K562 (cell line): ENCODE results near the gene ITGAL. TPM values are rescaled to one million over a fixed set of nuclear protein-coding genes. Genes with fewer than 3 reads are reported as not detected.

Experiments used
- ATAC-seq: fragments of 200-7000 bp; cut with Tn5 transposase; 3 replicates; pipeline ENCODE4 v1.9.1; 2020; ENCODE audit warnings: moderate library complexity
- BruUV-seq: library from RNA; stranded (reverse); fragments of 400-500 nt; replicated peaks from 2 replicates; lab custom pipeline; 2021; lab: Mats Ljungman, UMichigan
- CTCF ChIA-PET: fragments of 300-600 bp; formaldehyde crosslinking; extraction: SDS; loops from one replicate; lab custom pipeline; 2021; ENCODE audit warnings: low intra/inter-chr PET ratio; lab: Yijun Ruan, JAX
- POLR2A ChIA-PET: fragments of 300-600, 350-650 bp; sonication (Branson Sonifier 250); formaldehyde crosslinking; extraction: SDS; loops from one replicate; lab custom pipeline; 2021; ENCODE audit warnings: antibody characterized with exemption, inconsistent platforms; lab: Yijun Ruan, JAX
- DNase-seq, 4 experiments: peaks; one replicate each; pipeline versions ENCODE4 v3.0.0 to v3.0.0-alpha.2; 2011 to 2018; ENCODE audit warnings: low spot score in 3 of 4, mixed read lengths in 3 of 4; ENCODE audit errors: extremely low read depth in 1 of 4
- FAIRE-seq: peaks from 2 replicates; lab custom pipeline; 2011; peaks lifted over from hg19 to GRCh38; lab: Jason Lieb, UNC
- H2AFZ ChIP-seq: 2 replicates; pipeline ENCODE4 v1.6.0; 2011; ENCODE audit warnings: low read depth, low read length, control low read depth, inconsistent platforms
- H3K27ac ChIP-seq: fragments of 200-600 bp; 3 replicates; pipeline ENCODE4 v1.8.0; 2011; ENCODE audit warnings: low read depth, mild to moderate bottlenecking, control low read depth, inconsistent platforms, low read length, moderate library complexity, mixed read lengths; ENCODE audit errors: extremely low read depth
- H3K27me3 ChIP-seq, 2 experiments: fragments of 300-600 bp in 1 of 2; 2 replicates in 1 of 2; 3 replicates in 1 of 2; pipeline versions ENCODE4 v1.6.0 to v1.8.0; 2011; ENCODE audit warnings: inconsistent platforms in 2 of 2, low read length in 2 of 2, mild to moderate bottlenecking in 1 of 2, mixed read lengths in 1 of 2, moderate library complexity in 1 of 2; ENCODE audit not compliant: control insufficient read depth in 2 of 2, insufficient read depth in 2 of 2
- H3K36me3 ChIP-seq: fragments of 300-600 bp; 3 replicates; pipeline ENCODE4 v1.8.0; 2011; ENCODE audit warnings: mild to moderate bottlenecking, low read length, inconsistent platforms; ENCODE audit not compliant: control insufficient read depth, insufficient read depth
- H3K4me1 ChIP-seq, 2 experiments: fragments of 200-600 bp in 1 of 2; replicated peaks in 1 of 2; 2 replicates in 1 of 2; 3 replicates in 1 of 2; pipeline versions ENCODE4 v1.5.1 to v1.8.0; 2011; ENCODE audit warnings: inconsistent platforms in 2 of 2, low read length in 2 of 2, mild to moderate bottlenecking in 1 of 2, mixed read lengths in 1 of 2, moderate library complexity in 1 of 2; ENCODE audit not compliant: control insufficient read depth in 2 of 2, insufficient read depth in 2 of 2
- H3K4me2 ChIP-seq: 2 replicates; pipeline ENCODE4 v1.6.1; 2011; ENCODE audit warnings: low read length, control low read depth, inconsistent platforms, mixed read lengths; ENCODE audit not compliant: insufficient read depth
- H3K4me3 ChIP-seq: fragments of 200-600 bp; sonication (generic), shearing (Covaris generic); 2 replicates; pipeline ENCODE4 v1.5.1; 2016; ENCODE audit warnings: control low read depth, inconsistent platforms
- H3K79me2 ChIP-seq: fragments of 200-600 bp; 3 replicates; pipeline ENCODE4 v1.8.0; 2011; ENCODE audit warnings: low read length, inconsistent platforms; ENCODE audit not compliant: control insufficient read depth, insufficient read depth
- H3K9ac ChIP-seq, 2 experiments: 2 replicates each; pipeline versions ENCODE4 v1.6.0 to v1.6.1; 2011; ENCODE audit warnings: low read depth in 2 of 2, low read length in 2 of 2, control low read depth in 1 of 2, inconsistent platforms in 1 of 2, mild to moderate bottlenecking in 1 of 2, mixed read lengths in 1 of 2; ENCODE audit not compliant: insufficient read depth in 1 of 2
- H3K9me1 ChIP-seq: one replicate; pipeline ENCODE4 v1.6.0; 2011; ENCODE audit warnings: inconsistent platforms, mild to moderate bottlenecking, low read length, moderate library complexity; ENCODE audit not compliant: control insufficient read depth, insufficient read depth
- H3K9me3 ChIP-seq: replicated peaks from 2 replicates; pipeline ENCODE4 v1.5.1; 2011; ENCODE audit warnings: low read depth, low read length, inconsistent platforms; ENCODE audit not compliant: control insufficient read depth, insufficient read depth
- H4K20me1 ChIP-seq: replicated peaks from 2 replicates; pipeline ENCODE4 v1.6.1; 2011; ENCODE audit warnings: low read length, inconsistent platforms, mixed read lengths; ENCODE audit not compliant: control insufficient read depth, insufficient read depth
- FIP1L1 ChIP-seq: fragments of 200-400 bp; formaldehyde crosslinking; IDR thresholded peaks from 2 replicates; pipeline ENCODE4 v1.6.1; 2018; ENCODE audit warnings: mild to moderate bottlenecking, low read depth, low read length; ENCODE audit not compliant: poor library complexity, severe bottlenecking
- POLR2G ChIP-seq: fragments of 200-400 bp; formaldehyde crosslinking; IDR thresholded peaks from 2 replicates; pipeline ENCODE4 v1.6.1; 2017; ENCODE audit warnings: low read depth, mild to moderate bottlenecking, antibody characterized with exemption, low read length, moderate library complexity
- RBFOX2 ChIP-seq: fragments of 200-400 bp; formaldehyde crosslinking; IDR thresholded peaks from 2 replicates; pipeline ENCODE4 v1.6.1; 2017; ENCODE audit warnings: low read depth, mild to moderate bottlenecking, low read length, moderate library complexity
- TEAD2 ChIP-seq: fragments of 450-650 bp; IDR thresholded peaks from 2 replicates; pipeline ENCODE4 v1.6.1; 2016; ENCODE audit warnings: missing genetic modification characterization, control low read depth, missing compliant biosample characterization
- ZFX ChIP-seq: sonication (generic); formaldehyde crosslinking; IDR thresholded peaks from 2 replicates; pipeline ENCODE4 v1.8.0; 2022; ENCODE audit warnings: mild to moderate bottlenecking, missing genetic modification reagents, moderate library complexity
- WGBS: fragments of 100-300 bp; shearing (Covaris generic); methylation state at CpG from one replicate; pipeline ENCODE4 v1.1.6; 2016; ENCODE audit warnings: low coverage, mixed read lengths; ENCODE audit not compliant: insufficient coverage; ENCODE audit errors: missing lambda C conversion rate; 5-methylcytosine and 5-hydroxymethylcytosine counted together
- in situ Hi-C: fragments of 300-500 bp; cut with MboI; formaldehyde crosslinking; loops from 4 replicates; pipeline ENCODE4 v1.15.0; 2018; ENCODE audit warnings: inconsistent platforms, mixed read lengths
- intact Hi-C: fragments of 100-400 bp; cut with micrococcal nuclease; formaldehyde crosslinking; loops from 2 replicates; pipeline ENCODE4 v1.14.2; 2022
- polyA plus RNA-seq, 8 experiments: library from polyadenylated mRNA; depleted of rRNA in 4 of 8; stranded (reverse) in 5 of 8; unstranded in 3 of 8; fragments of >200 nt; fragmentation: Nextera tagmentation in 2 of 8; fragmentation: Illumina TruSeq in 1 of 8; extraction: Ambion mirVana in 2 of 8; extraction: Trizol in 1 of 8; gene quantifications; 2 replicates each; pipeline versions ENCODE4 v1.2.1 to v1.2.3, GENCODE V29; 2011 to 2014; ENCODE audit warnings: inconsistent platforms in 1 of 8, missing spikeins in 1 of 8
- total RNA-seq, 7 experiments: library from RNA; depleted of rRNA in 6 of 7; stranded (reverse); fragments of >200 nt in 6 of 7; fragmentation: Illumina TruSeq in 2 of 7; extraction: Trizol in 2 of 7; gene quantifications; 2 replicates each; pipeline versions ENCODE4 v1.2.1 to v1.2.3, GENCODE V29; 2011 to 2021; ENCODE audit warnings: low replicate concordance in 1 of 7
- TF ChIP-seq, protein P1 (sequence below): sonication (generic); formaldehyde crosslinking; IDR thresholded peaks from 2 replicates; pipeline ENCODE4 v1.8.1; 2023; ENCODE audit warnings: mild to moderate bottlenecking, missing genetic modification reagents
- TF ChIP-seq, protein P2 (sequence below): sonication (generic); formaldehyde crosslinking; IDR thresholded peaks from 2 replicates; pipeline ENCODE4 v1.5.0; 2020; ENCODE audit warnings: missing genetic modification reagents

The ITGAL gene
- total and polyA plus RNA-seq, 9 of the 15 experiments (the other 6 are each of a cell fraction or from before 2014, with no cell fraction given) = 0.01 to 0.53 TPM; not detected in 7

DNA sequence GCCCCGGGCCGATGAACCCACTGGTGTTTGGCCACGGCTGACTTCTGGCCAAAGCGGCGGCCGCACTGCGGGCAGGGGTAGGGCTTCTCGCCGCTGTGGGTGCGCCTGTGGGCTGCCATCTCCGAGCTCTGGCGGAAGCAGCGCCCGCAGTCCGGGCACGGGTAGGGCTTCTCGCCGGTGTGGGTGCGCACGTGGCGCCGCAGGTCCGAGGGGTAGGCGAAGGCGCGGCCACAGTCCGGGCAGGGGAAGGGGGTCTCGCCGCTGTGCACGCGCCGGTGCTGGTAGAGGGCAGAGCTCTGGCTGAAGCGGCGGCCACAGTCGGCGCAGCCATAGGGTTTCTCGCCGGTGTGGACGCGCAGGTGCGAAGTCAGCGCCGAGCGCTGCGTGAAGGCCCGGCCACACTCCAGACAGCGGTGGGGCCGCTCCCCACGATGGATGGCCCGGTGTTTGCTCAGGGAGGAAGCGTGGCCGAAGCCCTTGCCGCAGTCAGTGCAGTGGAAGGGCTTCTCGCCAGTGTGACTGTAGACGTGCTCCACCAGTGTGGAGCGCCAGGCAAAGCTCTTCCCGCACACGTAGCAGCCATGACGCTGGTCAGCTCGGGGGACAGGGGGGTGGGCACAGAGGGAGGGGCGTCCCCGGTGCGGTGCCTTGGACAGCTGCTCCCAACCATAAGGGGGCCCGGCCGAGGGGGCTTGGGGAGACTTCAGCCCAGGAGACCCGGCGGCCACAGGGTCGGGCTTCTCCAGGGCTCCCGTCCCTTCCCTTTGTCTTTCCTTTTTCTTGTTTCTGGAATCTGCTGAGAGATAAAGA, 83.0 kb downstream of the ITGAL start:
- POLR2A ChIA-PET = interaction anchor here (1.4 to 4.9 kb wide), 2 partner anchors 14 to 28 kb away, joined by 5 to 20 read pairs; no protein-coding TSS in a partner anchor
- BruUV-seq = no TSS peak
- Histone ChIP-seq H3K9me1 (no peaks in the 10 kb centered on the region), H3K4me2 (no peak overlapping the region), H3K27me3 (no peaks in the 10 kb centered on the region), H3K4me1 (peaks cover 27 to 58% of the 10 kb centered on the region in 2 experiments; a peak in 4 of 5 replicates), H3K4me3 (no peak overlapping the region), H3K9me3 (no peaks in the 10 kb centered on the region; the same call in 1 of the 2 replicates), H2AFZ (no peak overlapping the region), H3K79me2 (peaks cover 30% of the 10 kb centered on the region), H4K20me1 (no peaks in the 10 kb centered on the region; the same call in 1 of the 2 replicates), H3K9ac (no peak overlapping the region), H3K27ac (no peak overlapping the region), H3K36me3 (peaks cover 28% of the 10 kb centered on the region; the same call in 2 of the 3 replicates)
- TF ChIP-seq, protein P1, sequence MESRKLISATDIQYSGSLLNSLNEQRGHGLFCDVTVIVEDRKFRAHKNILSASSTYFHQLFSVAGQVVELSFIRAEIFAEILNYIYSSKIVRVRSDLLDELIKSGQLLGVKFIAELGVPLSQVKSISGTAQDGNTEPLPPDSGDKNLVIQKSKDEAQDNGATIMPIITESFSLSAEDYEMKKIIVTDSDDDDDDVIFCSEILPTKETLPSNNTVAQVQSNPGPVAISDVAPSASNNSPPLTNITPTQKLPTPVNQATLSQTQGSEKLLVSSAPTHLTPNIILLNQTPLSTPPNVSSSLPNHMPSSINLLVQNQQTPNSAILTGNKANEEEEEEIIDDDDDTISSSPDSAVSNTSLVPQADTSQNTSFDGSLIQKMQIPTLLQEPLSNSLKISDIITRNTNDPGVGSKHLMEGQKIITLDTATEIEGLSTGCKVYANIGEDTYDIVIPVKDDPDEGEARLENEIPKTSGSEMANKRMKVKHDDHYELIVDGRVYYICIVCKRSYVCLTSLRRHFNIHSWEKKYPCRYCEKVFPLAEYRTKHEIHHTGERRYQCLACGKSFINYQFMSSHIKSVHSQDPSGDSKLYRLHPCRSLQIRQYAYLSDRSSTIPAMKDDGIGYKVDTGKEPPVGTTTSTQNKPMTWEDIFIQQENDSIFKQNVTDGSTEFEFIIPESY (CRISPR knock-in tag) = 0 out of 2 replicates have a peak, but pooled peaks have one; percentile 38
- TF ChIP-seq POLR2G (peak; percentile 59; the same call in 1 of the 2 replicates), FIP1L1 (peak; percentile 21), ZFX (CRISPR knock-in tag) (no peak), TEAD2 (tag) (no peak), RBFOX2 (peak; percentile 39; the same call in 1 of the 2 replicates)
- TF ChIP-seq, protein P2, sequence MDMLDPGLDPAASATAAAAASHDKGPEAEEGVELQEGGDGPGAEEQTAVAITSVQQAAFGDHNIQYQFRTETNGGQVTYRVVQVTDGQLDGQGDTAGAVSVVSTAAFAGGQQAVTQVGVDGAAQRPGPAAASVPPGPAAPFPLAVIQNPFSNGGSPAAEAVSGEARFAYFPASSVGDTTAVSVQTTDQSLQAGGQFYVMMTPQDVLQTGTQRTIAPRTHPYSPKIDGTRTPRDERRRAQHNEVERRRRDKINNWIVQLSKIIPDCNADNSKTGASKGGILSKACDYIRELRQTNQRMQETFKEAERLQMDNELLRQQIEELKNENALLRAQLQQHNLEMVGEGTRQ (CRISPR knock-in tag) = no peak
- 98% methylated on average over 36 of the region's 69 CpGs for WGBS
- CTCF ChIA-PET = no interaction called here
- intact Hi-C loops = no loop called here
- FAIRE-seq (no peak), ATAC-seq (no peak), DNase-seq (no peak)
- in situ Hi-C loops = no loop called here
